ENCODE measurements around the gene CEMP1. TPM values are rescaled to one million over a fixed set of nuclear protein-coding genes. Genes with fewer than 3 reads are reported as not detected.
"Not testable (repeated sequence)": the region's sequence is repeated elsewhere in the genome, so short reads cannot be mapped to it uniquely, and the experiment has no call there.

CEMP1 gene
- total RNA-seq, 1 experiment from 2014 or later = 0.68 TPM

DNA sequence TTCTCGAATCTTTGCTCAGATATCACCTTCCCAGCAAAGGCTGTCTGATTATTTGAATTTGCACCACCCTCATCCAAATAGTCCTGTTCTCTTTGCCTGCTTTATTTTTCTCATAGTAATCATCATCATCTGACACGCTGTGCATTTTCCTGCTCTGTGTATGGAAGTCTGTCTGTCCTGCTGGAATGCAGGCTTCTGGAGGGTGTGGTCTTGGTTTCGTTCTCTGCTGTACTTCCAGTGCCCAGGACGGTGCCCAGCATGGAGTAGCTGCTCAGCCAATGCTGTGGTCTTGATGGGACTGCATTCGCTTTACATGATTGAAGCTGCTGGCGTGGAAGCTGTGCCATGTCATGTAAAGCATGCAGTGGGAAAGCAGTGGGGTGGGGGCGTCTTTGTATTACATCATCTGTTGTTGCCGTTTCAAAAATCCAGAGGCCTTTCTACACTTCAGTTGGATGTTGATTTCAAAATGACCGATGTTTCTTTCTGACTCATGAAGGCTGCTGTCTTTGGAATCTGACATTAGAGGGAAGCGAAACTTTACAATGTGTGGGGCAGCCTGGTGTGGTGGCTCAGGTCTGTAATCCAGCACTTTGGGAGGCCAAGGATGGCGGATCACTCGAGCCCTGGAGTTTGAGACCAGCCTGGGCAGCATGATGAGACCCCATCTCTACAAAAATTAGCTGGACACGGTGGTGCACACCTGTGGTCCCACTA is 23.7 kb upstream of the CEMP1 start:
- H3K4me3 ChIP-seq (ENCODE audit: low read depth, low read length); H3K4me1 ChIP-seq; intact Hi-C loops (cut with micrococcal nuclease; ENCODE audit: unreplicated experiment); H3K9me3 ChIP-seq; H3K27ac Mint-ChIP-seq (ENCODE audit: unreplicated experiment); POLR2A ChIA-PET; H3K27me3 Mint-ChIP-seq (ENCODE audit: insufficient read depth, unreplicated experiment); H3K36me3 ChIP-seq (ENCODE audit: control insufficient read depth, insufficient read depth, low read length); H3K9me3 Mint-ChIP-seq (ENCODE audit: unreplicated experiment); H3K4me1 Mint-ChIP-seq (ENCODE audit: low read depth, unreplicated experiment); DNase-seq; CTCF ChIA-PET; H3K27me3 ChIP-seq (replicated peaks; ENCODE audit: control insufficient read depth, insufficient read depth, low read length); BruUV-seq (replicated peaks); H3K36me3 Mint-ChIP-seq (ENCODE audit: insufficient read depth, unreplicated experiment); H3K4me3 Mint-ChIP-seq (ENCODE audit: unreplicated experiment): not testable (repeated sequence)

DNA sequence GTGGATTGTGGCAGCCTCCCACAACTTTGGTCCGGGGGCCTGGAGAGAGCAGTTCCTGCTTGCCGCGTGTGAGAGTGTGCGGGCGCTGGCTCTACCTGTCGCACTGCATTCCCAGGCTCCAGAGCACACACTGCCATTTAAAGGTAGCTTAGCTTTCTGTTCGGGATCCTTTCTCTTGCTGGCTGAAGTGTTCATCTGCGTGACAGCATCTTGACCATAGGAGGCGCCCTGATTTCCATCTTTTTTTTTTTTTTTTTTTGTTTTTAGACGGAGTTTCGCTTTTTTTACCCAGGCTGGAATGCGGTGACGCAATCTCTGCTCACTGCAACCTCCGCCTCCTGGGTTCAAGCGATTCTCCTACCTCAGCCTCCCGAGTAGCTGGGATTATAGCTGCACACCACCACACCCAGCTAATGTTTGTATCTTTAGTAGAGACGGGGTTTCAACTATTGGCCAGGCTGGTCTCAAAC is 20.2 kb upstream of the CEMP1 start:
- CTCF ChIA-PET = interaction anchor here (0.7 kb wide), 5 partner anchors 15 to 361 kb away, joined by 3 to 10 read pairs (median 7); partner anchors contain the start of gene ECI1
- DNase-seq = peak; percentile 49 to 61
- H3K4me1 ChIP-seq; intact Hi-C loops (cut with micrococcal nuclease; ENCODE audit: unreplicated experiment); BruUV-seq (replicated peaks); H3K4me1 Mint-ChIP-seq (ENCODE audit: low read depth, unreplicated experiment); H3K27me3 Mint-ChIP-seq (ENCODE audit: insufficient read depth, unreplicated experiment); H3K36me3 ChIP-seq (ENCODE audit: control insufficient read depth, insufficient read depth, low read length); H3K4me3 ChIP-seq (ENCODE audit: low read depth, low read length); H3K27me3 ChIP-seq (replicated peaks; ENCODE audit: control insufficient read depth, insufficient read depth, low read length); H3K9me3 Mint-ChIP-seq (ENCODE audit: unreplicated experiment); H3K36me3 Mint-ChIP-seq (ENCODE audit: insufficient read depth, unreplicated experiment); H3K4me3 Mint-ChIP-seq (ENCODE audit: unreplicated experiment); H3K9me3 ChIP-seq: not testable (repeated sequence)
- TF ChIP-seq CTCF (IDR thresholded peaks at IDR 0.05; ENCODE audit: insufficient read depth in 1 of 2, low read depth in 1 of 2, low read length in 1 of 2, severe bottlenecking in 1 of 2, unreplicated experiment in 1 of 2) = peak; percentile 20 to 22
- POLR2A ChIA-PET = interaction anchor here (0.7 kb wide), 1 partner anchor 14 kb away, joined by 6 read pairs; the partner anchor contains the start of gene PDPK1
- peak overlapping the region; percentile 72 for H3K27ac Mint-ChIP-seq (ENCODE audit: unreplicated experiment)

GRCh38 chr16:2550283-2550878 is 19.2 kb upstream of the CEMP1 start:
- H3K27ac Mint-ChIP-seq (ENCODE audit: unreplicated experiment); H3K4me3 ChIP-seq (ENCODE audit: low read depth, low read length); H3K9me3 Mint-ChIP-seq (ENCODE audit: unreplicated experiment); H3K27me3 Mint-ChIP-seq (ENCODE audit: insufficient read depth, unreplicated experiment); H3K9me3 ChIP-seq; H3K36me3 ChIP-seq (ENCODE audit: control insufficient read depth, insufficient read depth, low read length); intact Hi-C loops (cut with micrococcal nuclease; ENCODE audit: unreplicated experiment); H3K4me1 Mint-ChIP-seq (ENCODE audit: low read depth, unreplicated experiment); BruUV-seq (replicated peaks); CTCF ChIA-PET; H3K4me1 ChIP-seq; H3K27me3 ChIP-seq (replicated peaks; ENCODE audit: control insufficient read depth, insufficient read depth, low read length); DNase-seq; H3K36me3 Mint-ChIP-seq (ENCODE audit: insufficient read depth, unreplicated experiment); H3K4me3 Mint-ChIP-seq (ENCODE audit: unreplicated experiment); POLR2A ChIA-PET: not testable (repeated sequence)

GRCh38 chr16:2543771-2544170 is 12.6 kb upstream of the CEMP1 start:
- peaks cover 18% of the 10 kb centered on the region for H3K36me3 Mint-ChIP-seq (ENCODE audit: insufficient read depth, unreplicated experiment)
- BruUV-seq (replicated peaks); H3K27ac Mint-ChIP-seq (ENCODE audit: unreplicated experiment); H3K9me3 ChIP-seq; H3K4me3 ChIP-seq (ENCODE audit: low read depth, low read length); CTCF ChIA-PET; H3K4me3 Mint-ChIP-seq (ENCODE audit: unreplicated experiment); H3K27me3 Mint-ChIP-seq (ENCODE audit: insufficient read depth, unreplicated experiment); H3K9me3 Mint-ChIP-seq (ENCODE audit: unreplicated experiment); POLR2A ChIA-PET; H3K36me3 ChIP-seq (ENCODE audit: control insufficient read depth, insufficient read depth, low read length); H3K27me3 ChIP-seq (replicated peaks; ENCODE audit: control insufficient read depth, insufficient read depth, low read length); DNase-seq; intact Hi-C loops (cut with micrococcal nuclease; ENCODE audit: unreplicated experiment): not testable (repeated sequence)
- peaks cover 11% of the 10 kb centered on the region; the same call in 1 of the 2 replicates for H3K4me1 ChIP-seq
- H3K4me1 Mint-ChIP-seq (ENCODE audit: low read depth, unreplicated experiment) = peaks cover 16% of the 10 kb centered on the region

GRCh38 chr16:2541409-2541808 is 10.2 kb upstream of the CEMP1 start:
- H3K27me3 ChIP-seq (replicated peaks; ENCODE audit: control insufficient read depth, insufficient read depth, low read length); CTCF ChIA-PET; H3K36me3 ChIP-seq (ENCODE audit: control insufficient read depth, insufficient read depth, low read length); H3K27me3 Mint-ChIP-seq (ENCODE audit: insufficient read depth, unreplicated experiment); intact Hi-C loops (cut with micrococcal nuclease; ENCODE audit: unreplicated experiment); H3K9me3 Mint-ChIP-seq (ENCODE audit: unreplicated experiment); POLR2A ChIA-PET; H3K4me3 ChIP-seq (ENCODE audit: low read depth, low read length); H3K9me3 ChIP-seq; BruUV-seq (replicated peaks): not testable (repeated sequence)
- Mint-ChIP-seq H3K27ac (ENCODE audit: unreplicated experiment) (peak overlapping the region; percentile 48), H3K4me1 (ENCODE audit: low read depth, unreplicated experiment) (peaks cover 16% of the 10 kb centered on the region), H3K4me3 (ENCODE audit: unreplicated experiment) (peak overlapping the region; percentile 53), H3K36me3 (ENCODE audit: insufficient read depth, unreplicated experiment) (peaks cover 26% of the 10 kb centered on the region)
- H3K4me1 ChIP-seq = peaks cover 19% of the 10 kb centered on the region
- DNase-seq = peak in 1 of 2 experiments; percentile 53

GRCh38 chr16:2540912-2541311 is 9.7 kb upstream of the CEMP1 start:
- CTCF ChIA-PET; H3K27me3 Mint-ChIP-seq (ENCODE audit: insufficient read depth, unreplicated experiment); intact Hi-C loops (cut with micrococcal nuclease; ENCODE audit: unreplicated experiment); H3K9me3 Mint-ChIP-seq (ENCODE audit: unreplicated experiment); H3K9me3 ChIP-seq; H3K27me3 ChIP-seq (replicated peaks; ENCODE audit: control insufficient read depth, insufficient read depth, low read length); DNase-seq; H3K4me3 ChIP-seq (ENCODE audit: low read depth, low read length); BruUV-seq (replicated peaks); POLR2A ChIA-PET; H3K36me3 ChIP-seq (ENCODE audit: control insufficient read depth, insufficient read depth, low read length): not testable (repeated sequence)
- H3K4me1 ChIP-seq = peaks cover 24% of the 10 kb centered on the region
- Mint-ChIP-seq H3K4me1 (ENCODE audit: low read depth, unreplicated experiment) (peaks cover 16% of the 10 kb centered on the region), H3K36me3 (ENCODE audit: insufficient read depth, unreplicated experiment) (peaks cover 28% of the 10 kb centered on the region), H3K27ac (ENCODE audit: unreplicated experiment) (peak overlapping the region; percentile 48), H3K4me3 (ENCODE audit: unreplicated experiment) (peak overlapping the region; percentile 53)
